Aorta (tissue), 5 donors: ENCODE measurements around the gene NECTIN2. TPM values are rescaled to one million over a fixed set of nuclear protein-coding genes. Genes with fewer than 3 reads are reported as not detected.
A peak's percentile ranks its signal among the peaks of the same experiment; 100 is the strongest.
"Not testable (repeated sequence)": the region's sequence is repeated elsewhere in the genome, so short reads cannot be mapped to it uniquely, and the experiment has no call there.

Experiments used
- ATAC-seq: fragments of 200-7000 bp; cut with Tn5 transposase; one replicate; pipeline ENCODE4 v1.9.1; 2022; ENCODE audit warnings: moderate library complexity; ENCODE audit not compliant: low FRiP score
- DNase-seq, 2 donors: peaks; one replicate each; pipeline ENCODE4 v3.0.0-alpha.2; 2020
- H3K27ac ChIP-seq, 2 donors: one replicate each; pipeline ENCODE4 v1.5.1; 2013; ENCODE audit warnings: low read length in 2 of 2, mild to moderate bottlenecking in 2 of 2, moderate library complexity in 2 of 2, control low read depth in 1 of 2, inconsistent platforms in 1 of 2, low read depth in 1 of 2
- H3K27me3 ChIP-seq, 2 donors: one replicate each; pipeline ENCODE4 v1.6.1; 2013; ENCODE audit warnings: control low read depth in 1 of 2, low read length in 1 of 2, mild to moderate bottlenecking in 1 of 2, moderate library complexity in 1 of 2; ENCODE audit not compliant: insufficient read depth in 2 of 2, control insufficient read depth in 1 of 2
- H3K36me3 ChIP-seq, 2 donors: one replicate each; pipeline ENCODE4 v1.6.1; 2013; ENCODE audit warnings: control low read depth in 1 of 2, low read length in 1 of 2, mild to moderate bottlenecking in 1 of 2; ENCODE audit not compliant: insufficient read depth in 2 of 2, control insufficient read depth in 1 of 2
- H3K4me1 ChIP-seq, 2 donors: one replicate each; pipeline ENCODE4 v1.6.1; 2013; ENCODE audit warnings: low read length in 2 of 2, control low read depth in 1 of 2, mild to moderate bottlenecking in 1 of 2, moderate library complexity in 1 of 2; ENCODE audit not compliant: insufficient read depth in 2 of 2, control insufficient read depth in 1 of 2
- H3K4me3 ChIP-seq, 2 donors: one replicate each; pipeline ENCODE4 v1.5.1; 2013; ENCODE audit warnings: low read length in 2 of 2, control low read depth in 1 of 2, mild to moderate bottlenecking in 1 of 2
- H3K9me3 ChIP-seq: one replicate; pipeline ENCODE4 v1.6.1; 2013; ENCODE audit warnings: mild to moderate bottlenecking, low read length; ENCODE audit not compliant: control insufficient read depth
- WGBS, 2 donors: extraction: QIAGEN DNeasy Blood & Tissue Kit; methylation state at CpG; one replicate each; pipeline ENCODE4 v1.1.7; 2013; 5-methylcytosine and 5-hydroxymethylcytosine counted together
- intact Hi-C, 2 donors: fragments of 100-400 bp; cut with DNase I; formaldehyde crosslinking; loops; one replicate each; pipeline versions ENCODE4 v1.14.2 to v1.15.0; 2022
- polyA plus RNA-seq, 2 donors: library from polyadenylated mRNA; stranded (reverse); fragments of 200-250 nt; gene quantifications; one replicate each; pipeline ENCODE4 v1.2.3, GENCODE V29; 2013
- total RNA-seq, 2 donors: library from RNA; stranded (reverse); fragmentation: NEBNext Ultra II Directional; extraction: Animal tissue kit (Norgen Biotek cat#: 25700); gene quantifications; one replicate each; pipeline ENCODE4 v1.2.1, GENCODE V29; 2021
- donor health status: healthy with polysubstance abuse.
- donor health status: Bipolar disorder and iron deficiency.
- donor health status: DM: no; HTN: no; CAD: no.
- donor health status: DM: no; HTN: no; CAD: no.
- donor health status: DM: yes; HTN: yes; CAD: no.

Gene NECTIN2
- total and polyA plus RNA-seq, 4 donors = 27.8 to 97.8 (median 68.8) TPM

DNA sequence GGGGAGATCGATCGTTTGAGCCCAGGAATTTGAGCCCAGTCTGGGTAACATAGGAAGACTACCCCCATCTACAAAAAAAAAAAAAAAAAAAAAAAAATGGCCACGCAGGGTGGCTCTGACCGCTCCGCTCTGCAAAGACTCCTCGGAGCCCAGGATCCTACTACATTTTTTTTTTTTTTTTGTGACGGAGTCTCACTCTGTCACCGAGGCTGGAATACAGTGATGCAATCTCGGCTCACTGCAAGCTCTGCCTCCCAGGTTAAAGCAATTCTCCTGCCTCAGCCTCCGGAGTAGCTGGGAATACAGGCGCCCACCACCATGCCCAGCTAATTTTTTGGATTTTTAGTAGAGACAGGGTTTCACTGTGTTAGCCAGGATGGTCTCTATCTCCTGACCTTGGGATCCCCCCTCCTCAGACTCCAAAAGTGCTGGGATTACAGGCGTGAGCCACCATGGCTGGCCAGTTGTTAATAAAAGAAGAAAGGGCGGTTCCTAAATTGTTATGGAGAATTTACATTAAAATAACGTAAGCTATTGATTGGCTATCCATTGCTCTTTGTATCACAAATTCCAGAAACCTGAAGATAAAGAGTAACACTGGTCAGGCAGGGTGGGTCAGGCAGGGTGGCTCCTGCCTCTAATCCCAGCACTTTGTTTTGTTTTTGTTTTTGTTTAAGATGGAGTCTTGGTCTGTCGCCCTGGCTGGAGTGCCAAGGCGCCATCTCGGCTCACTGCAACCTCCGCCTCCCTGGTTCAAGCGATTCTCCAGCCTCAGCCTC is 36.7 kb downstream of the NECTIN2 start:
- H3K4me1 ChIP-seq, ATAC-seq, H3K27me3 ChIP-seq, H3K27ac ChIP-seq, H3K9me3 ChIP-seq, intact Hi-C loops, DNase-seq, H3K4me3 ChIP-seq, H3K36me3 ChIP-seq: not testable (repeated sequence)
- WGBS, 2 donors = 86 to 90% methylated on average over 19 of the region's 19 CpGs

DNA sequence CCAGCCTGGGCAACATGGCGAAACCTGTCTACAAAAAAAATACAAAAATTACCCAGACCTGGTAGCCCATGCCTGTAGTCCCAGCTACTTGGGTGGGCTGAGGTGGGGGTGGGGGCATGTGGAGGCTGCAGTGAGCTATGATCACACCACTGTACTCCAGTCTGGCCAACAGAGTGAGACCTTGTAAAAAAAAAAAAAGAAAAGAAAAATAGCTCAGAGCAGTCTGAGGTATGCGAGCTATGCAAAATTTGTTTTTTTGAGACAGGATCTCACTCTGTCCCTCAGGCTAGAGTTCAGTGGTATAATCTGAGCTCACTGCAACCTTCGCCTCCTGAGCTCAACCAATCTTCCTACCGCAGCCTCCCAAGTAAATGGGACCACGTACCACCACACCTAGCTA is 37.8 kb downstream of the NECTIN2 start:
- Histone ChIP-seq H3K27ac (peak overlapping the region in 1 of 2 donors; percentile 47), H3K36me3 (peaks cover 0 to 1% of the 10 kb centered on the region in 2 donors), H3K4me3 (no peak overlapping the region), H3K27me3 (no peaks in the 10 kb centered on the region), H3K9me3 (no peaks in the 10 kb centered on the region), H3K4me1 (no peaks in the 10 kb centered on the region)
- no peak for ATAC-seq
- no peak for DNase-seq
- intact Hi-C loops = no loop called here
- 35 to 40% methylated on average over 5 of the region's 5 CpGs for WGBS, 2 donors

DNA sequence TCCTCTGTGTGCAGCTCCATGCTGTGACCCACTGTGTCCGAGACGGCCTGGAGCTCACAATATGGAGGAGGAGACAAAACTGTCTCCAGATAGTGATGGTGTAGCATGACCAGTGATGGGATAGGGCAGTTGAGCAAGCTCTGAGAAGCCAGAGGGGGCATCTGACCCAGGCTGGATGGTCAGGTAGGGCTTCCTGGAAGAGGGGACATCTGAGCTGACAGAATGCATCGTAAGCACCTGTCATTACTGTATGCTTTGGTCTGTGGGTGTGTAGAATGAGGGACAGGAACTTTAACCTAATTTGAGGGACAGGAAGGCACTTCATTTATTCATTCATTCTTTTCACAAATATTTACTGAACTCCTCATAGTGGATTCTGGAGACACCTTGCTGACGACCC is 38.5 kb downstream of the NECTIN2 start:
- DNase-seq = no peak
- ATAC-seq = no peak
- H3K36me3 ChIP-seq = peaks cover 0 to 1% of the 10 kb centered on the region in 2 donors
- H3K9me3 ChIP-seq = no peaks in the 10 kb centered on the region
- H3K27me3 ChIP-seq = no peaks in the 10 kb centered on the region
- H3K27ac ChIP-seq = peak overlapping the region in 1 of 2 donors; percentile 28
- intact Hi-C loops = no loop called here
- 88 to 91% methylated on average over 4 of the region's 4 CpGs for WGBS, 2 donors
- H3K4me3 ChIP-seq = no peak overlapping the region
- no peaks in the 10 kb centered on the region for H3K4me1 ChIP-seq

DNA sequence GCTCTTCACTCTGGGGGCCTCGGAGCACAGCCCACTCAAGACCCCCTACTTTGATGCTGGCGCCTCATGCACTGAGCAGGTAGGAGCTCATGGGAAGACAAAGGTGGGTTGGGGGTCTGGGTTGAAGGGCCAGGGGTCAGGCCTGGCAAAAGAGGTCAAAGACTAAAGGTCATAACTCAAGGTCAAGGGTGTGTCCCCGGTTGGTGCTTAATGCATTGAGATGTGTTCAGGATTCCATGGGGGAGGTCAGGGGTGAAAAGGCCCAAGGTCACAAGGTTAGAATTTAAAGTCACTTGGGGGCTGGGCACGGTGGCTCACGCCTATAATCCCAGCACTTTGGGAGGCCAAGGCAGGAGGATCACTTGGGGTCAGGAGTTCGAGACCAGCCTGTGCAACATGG is 40.0 kb downstream of the NECTIN2 start:
- ATAC-seq = no peak
- no peak overlapping the region for H3K27ac ChIP-seq
- intact Hi-C loops = loop anchor here in 1 of 2 donors (5.0 kb wide), 1 partner anchor 34 kb away; no protein-coding TSS in a partner anchor
- H3K4me1 ChIP-seq = no peaks in the 10 kb centered on the region
- H3K9me3 ChIP-seq = no peaks in the 10 kb centered on the region
- no peak overlapping the region for H3K4me3 ChIP-seq
- 91% methylated on average over 6 of the region's 6 CpGs for WGBS, 2 donors
- H3K27me3 ChIP-seq = no peaks in the 10 kb centered on the region
- peaks cover 0 to 1% of the 10 kb centered on the region in 2 donors for H3K36me3 ChIP-seq
- peak in 1 of 2 donors; percentile 63 for DNase-seq

DNA sequence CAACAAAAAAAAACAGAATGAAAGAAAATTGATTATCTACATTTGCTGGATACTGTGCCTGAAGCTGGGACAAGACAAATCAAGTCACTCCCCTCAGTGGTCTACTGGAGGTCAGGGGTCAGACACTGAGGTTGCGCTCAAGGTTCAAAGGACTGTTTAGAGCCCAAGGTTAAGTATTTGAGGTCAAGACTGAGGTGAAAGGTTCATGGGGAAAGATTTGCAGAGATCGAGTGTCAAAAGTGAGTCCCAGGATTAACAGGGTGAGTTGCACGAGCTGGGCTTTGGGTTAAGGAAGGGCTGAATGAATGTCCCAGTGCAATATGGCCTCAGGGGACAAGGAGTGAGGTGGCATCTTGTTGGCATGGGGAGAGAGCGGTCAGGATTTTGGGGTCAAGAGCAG is 41.6 kb downstream of the NECTIN2 start:
- no peaks in the 10 kb centered on the region for H3K27me3 ChIP-seq
- no peaks in the 10 kb centered on the region for H3K4me1 ChIP-seq
- DNase-seq = no peak
- ATAC-seq = no peak
- peaks cover 0 to 1% of the 10 kb centered on the region in 2 donors for H3K36me3 ChIP-seq
- H3K4me3 ChIP-seq = no peak overlapping the region
- intact Hi-C loops = loop anchor here in 1 of 2 donors (5.0 kb wide), 1 partner anchor 35 kb away; no protein-coding TSS in a partner anchor
- WGBS, 2 donors = 83 to 88% methylated on average over 4 of the region's 4 CpGs
- no peak overlapping the region for H3K27ac ChIP-seq
- H3K9me3 ChIP-seq = no peaks in the 10 kb centered on the region

DNA sequence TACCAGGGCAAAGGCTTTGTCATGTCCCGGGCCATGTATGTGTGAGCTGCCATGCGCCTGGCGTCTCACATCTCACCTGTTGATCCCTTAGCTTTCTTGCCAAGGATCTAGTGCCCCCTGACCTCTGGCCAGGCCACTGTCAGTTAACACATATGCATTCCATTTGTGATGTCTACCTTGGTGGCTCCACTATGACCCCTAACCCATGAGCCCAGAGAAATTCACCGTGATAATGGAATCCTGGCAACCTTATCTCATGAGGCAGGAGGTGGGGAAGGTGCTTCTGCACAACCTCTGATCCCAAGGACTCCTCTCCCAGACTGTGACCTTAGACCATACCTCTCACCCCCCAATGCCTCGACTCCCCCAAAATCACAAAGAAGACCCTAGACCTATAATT is 42.2 kb downstream of the NECTIN2 start:
- WGBS, 2 donors = 87 to 91% methylated on average over 5 of the region's 5 CpGs
- not testable (repeated sequence) for ATAC-seq

DNA sequence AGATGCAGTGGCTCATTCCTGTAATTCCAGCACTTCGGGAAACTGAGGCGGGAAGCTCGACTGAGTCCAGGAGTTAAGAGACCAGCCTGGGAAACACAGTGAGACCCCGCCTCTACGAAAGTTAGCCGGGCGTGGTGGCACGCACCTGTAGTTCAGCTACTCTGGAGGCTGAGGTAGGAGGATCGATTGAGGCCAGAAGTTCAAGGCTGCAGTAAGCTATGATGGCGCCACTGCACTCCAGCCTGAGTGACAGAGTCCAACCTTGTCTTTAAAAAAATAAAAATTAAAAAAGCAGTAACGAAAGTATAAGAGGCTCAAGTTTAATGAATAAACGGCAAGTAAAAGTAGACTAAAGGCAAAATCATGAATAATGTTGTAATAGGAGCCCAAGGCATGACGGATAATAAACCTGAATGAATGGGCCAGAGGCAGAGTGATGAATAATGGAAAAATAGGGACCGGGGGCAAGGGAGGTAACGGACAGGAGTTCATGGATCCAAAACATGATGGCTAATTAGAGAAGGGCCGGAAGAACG is 43.8 kb downstream of the NECTIN2 start:
- Histone ChIP-seq H3K27ac (no peak overlapping the region), H3K36me3 (peaks cover 0 to 1% of the 10 kb centered on the region in 2 donors), H3K9me3 (no peaks in the 10 kb centered on the region), H3K27me3 (no peaks in the 10 kb centered on the region), H3K4me3 (peak overlapping the region in 1 of 2 donors; percentile 33), H3K4me1 (no peaks in the 10 kb centered on the region)
- intact Hi-C loops = loop anchor here (2.0 to 5.0 kb wide), 2 partner anchors 38 to 41 kb away; no protein-coding TSS in a partner anchor
- 47 to 48% methylated on average over 17 of the region's 17 CpGs for WGBS, 2 donors
- DNase-seq (no peak), ATAC-seq (no peak)

More for the DNA sequence above, 42.2 kb downstream of the NECTIN2 start:
- intact Hi-C loops = loop anchor here in 1 of 2 donors (5.0 kb wide), 1 partner anchor 36 kb away; no protein-coding TSS in a partner anchor
- not testable (repeated sequence) for H3K27ac ChIP-seq, H3K27me3 ChIP-seq, DNase-seq, H3K4me1 ChIP-seq, H3K9me3 ChIP-seq, H3K4me3 ChIP-seq, H3K36me3 ChIP-seq

DNA sequence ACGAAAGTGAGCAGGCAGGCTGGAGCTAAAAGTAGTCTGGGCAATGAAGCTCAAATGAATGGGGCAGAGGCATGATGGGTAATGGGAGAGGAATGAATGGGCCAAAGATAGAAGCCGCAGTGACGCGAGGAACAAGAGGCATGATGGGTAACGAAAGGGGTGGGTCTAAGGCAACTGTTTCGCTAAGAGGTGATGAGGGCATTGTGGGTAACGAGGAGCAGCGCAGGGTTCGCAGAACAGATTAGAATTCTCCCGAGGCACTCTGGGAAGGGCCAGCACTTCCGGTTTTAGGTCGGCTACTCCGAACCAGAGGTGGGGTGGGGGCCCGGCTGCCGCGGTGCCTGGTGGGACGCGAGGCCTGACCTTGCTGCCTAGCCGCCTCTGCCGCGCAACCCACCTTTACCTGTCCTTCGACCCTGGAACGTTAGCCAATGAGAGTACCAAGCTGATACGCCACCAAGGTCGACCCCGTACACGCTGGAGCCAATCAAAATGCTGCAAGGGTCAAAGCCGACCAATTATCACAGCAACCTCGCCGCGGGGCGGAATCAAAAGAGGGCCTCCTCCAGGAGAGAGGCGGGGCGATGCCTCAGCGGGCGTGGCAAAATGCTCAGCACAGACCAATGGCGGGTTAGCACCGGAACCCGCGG is 44.4 kb downstream of the NECTIN2 start:
- intact Hi-C loops = loop anchor here in 1 of 2 donors (2.0 kb wide), 1 partner anchor 42 kb away; no protein-coding TSS in a partner anchor
- Histone ChIP-seq H3K36me3 (peaks cover 0 to 1% of the 10 kb centered on the region in 2 donors), H3K27ac (peak overlapping the region in 1 of 2 donors; percentile 94), H3K4me1 (no peaks in the 10 kb centered on the region), H3K9me3 (no peaks in the 10 kb centered on the region), H3K4me3 (peak overlapping the region in 1 of 2 donors; percentile 33), H3K27me3 (no peaks in the 10 kb centered on the region)
- ATAC-seq (peak; percentile 97), DNase-seq (peak in 1 of 2 donors; percentile 100)
- WGBS, 2 donors = 0% methylated on average over 40 of the region's 40 CpGs
